Lung microvascular endothelial cell (primary cell): ENCODE data around the gene ATP8B1. TPM values are rescaled to one million over a fixed set of nuclear protein-coding genes. Genes with fewer than 3 reads are reported as not detected.
A peak's percentile ranks its signal among the peaks of the same experiment; 100 is the strongest.
"Not testable (repeated sequence)": the region's sequence is repeated elsewhere in the genome, so short reads cannot be mapped to it uniquely, and the experiment has no call there.

Experiments
- DNase-seq, 2 donors: peaks; one replicate each; pipeline versions ENCODE4 v3.0.0 to v3.0.0-alpha.2; 2010; ENCODE audit warnings: low read depth in 2 of 2
- total RNA-seq: library from RNA; depleted of rRNA; stranded (reverse); fragments of >200 nt; gene quantifications from 2 replicates; pipeline ENCODE4 v1.2.1, GENCODE V29; 2014

Gene ATP8B1
- total RNA-seq: 10.5 and 33.3 TPM in 2 replicates

GRCh38 chr18:57803103-57803969 is at the start of gene ATP8B1:
Gene ATP8B1, minus strand, starts transcription at chr18:57803315. Its CDS starts 71,508 bp downstream, at chr18:57731807.
- peak; percentile 78 to 82 for DNase-seq

DNA sequence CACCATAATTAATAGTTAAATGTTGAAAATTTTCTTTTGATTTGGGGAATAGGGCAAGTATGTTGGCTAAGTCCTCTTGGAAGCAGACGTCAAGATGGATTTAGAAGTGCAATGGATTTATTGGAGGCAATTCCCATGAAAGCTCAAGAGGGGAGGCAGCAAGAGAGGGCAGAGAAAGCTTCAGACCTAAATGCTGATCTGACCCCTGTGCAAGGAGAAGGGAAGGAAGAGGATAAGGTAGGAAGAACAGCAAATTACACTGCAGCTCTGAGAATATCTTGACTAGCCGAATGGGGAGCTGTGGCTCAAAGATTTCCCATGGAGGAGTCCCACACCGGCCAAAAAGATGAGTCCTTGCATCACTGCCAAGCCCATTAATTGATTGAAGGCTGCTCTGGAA is 46.9 kb upstream of the ATP8B1 start:
- DNase-seq: no peak

DNA sequence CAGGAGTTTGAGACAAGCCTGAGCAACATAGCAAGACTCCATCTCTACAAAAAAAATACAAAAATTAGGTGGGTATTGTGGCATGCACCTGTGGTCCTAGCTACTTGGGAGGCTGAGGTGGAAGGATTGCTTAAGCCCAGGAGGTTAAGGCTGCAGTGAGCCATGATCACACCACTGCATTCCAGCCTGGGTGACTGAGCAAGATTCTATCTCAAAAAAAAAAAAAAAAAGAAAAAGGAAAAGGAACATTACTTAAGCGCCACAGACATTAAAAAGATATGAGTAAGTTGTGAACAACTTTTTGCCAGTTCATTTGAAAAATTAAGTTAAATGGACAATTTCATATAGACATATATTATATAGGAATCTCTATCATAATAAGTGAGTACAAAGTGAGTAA is 45.3 kb upstream of the ATP8B1 start:
- DNase-seq: not testable (repeated sequence)

DNA sequence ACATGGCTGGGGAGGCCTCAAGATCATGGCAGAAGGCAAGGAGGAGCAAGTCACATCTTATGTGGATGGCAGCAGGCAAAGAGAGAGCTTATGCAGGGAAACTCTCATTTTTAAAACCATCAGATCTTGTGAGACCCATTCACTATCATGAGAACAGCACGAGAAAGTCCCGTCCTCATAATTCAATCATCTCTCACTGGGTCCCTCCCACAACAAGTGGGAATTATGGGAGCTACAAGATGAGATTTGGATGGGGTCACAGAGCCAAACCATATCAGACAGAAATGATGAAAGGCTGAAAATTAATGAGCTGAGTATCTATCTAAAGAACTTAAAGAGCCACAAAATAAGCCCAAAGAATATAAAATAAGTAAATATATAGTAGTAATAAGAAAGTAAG is 44.3 kb upstream of the ATP8B1 start:
- not testable (repeated sequence) for DNase-seq

GRCh38 chr18:57846258-57846657 is 43.1 kb upstream of the ATP8B1 start:
- peak in 1 of 2 donors; percentile 46 for DNase-seq

GRCh38 chr18:57845605-57846074 is 42.5 kb upstream of the ATP8B1 start:
- DNase-seq: peak in 1 of 2 donors; percentile 8

- no peak for DNase-seq
These were observed 41.2 kb upstream of the ATP8B1 start for GRCh38 chr18:57844319-57844718.

GRCh38 chr18:57843386-57843785 is 40.3 kb upstream of the ATP8B1 start:
- no peak for DNase-seq

DNA sequence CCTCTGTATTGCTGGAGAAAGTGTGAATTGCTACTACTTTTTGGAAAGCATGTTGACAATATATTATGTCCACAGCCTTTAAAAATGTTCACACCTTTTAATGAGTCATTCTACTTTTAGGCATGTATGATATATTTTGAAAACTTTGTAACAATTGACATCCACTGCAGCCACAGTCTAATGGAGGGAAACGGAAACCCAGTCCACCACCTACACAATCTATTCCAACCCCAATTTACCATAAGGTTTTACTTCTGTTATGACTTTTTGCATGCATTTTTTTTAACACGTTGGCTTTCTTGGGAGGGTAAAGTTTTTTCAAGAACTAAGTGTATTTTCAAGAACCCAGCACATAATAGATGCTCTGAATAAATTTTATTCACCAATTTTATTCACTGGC is 38.5 kb upstream of the ATP8B1 start:
- no peak for DNase-seq

GRCh38 chr18:57839942-57840381 is 36.8 kb upstream of the ATP8B1 start:
- DNase-seq: peak; percentile 44 to 72

DNA sequence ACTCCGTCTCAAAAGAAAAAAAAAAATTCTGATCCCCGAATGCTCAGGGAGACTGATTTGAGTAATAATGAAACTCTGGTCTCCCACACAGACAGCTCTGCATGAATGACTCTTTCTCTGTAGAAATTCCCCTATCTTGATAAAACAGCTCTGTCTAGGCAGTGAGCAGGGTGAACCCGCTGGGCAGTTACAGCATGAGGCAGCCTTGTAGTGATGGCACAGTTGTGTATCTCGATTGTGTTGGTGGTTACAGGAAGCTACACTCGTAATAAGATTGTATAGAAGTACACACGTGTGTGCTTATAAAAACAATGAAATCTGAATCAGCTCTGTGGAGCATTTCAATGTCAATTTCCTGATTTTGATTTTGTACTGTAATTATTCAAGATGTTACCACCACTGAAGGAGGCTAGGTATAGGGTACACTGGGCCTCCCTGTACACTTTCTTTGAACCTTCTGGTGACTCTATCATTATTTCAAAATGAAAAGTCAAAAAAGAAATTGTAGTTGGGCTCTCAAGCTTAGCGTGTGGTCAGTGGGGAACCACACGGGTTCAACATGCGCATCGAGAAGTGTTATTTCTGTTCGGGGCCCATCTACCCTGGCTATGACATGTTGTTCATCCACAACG is 34.9 kb upstream of the ATP8B1 start:
- DNase-seq: peak; percentile 76 to 84

DNA sequence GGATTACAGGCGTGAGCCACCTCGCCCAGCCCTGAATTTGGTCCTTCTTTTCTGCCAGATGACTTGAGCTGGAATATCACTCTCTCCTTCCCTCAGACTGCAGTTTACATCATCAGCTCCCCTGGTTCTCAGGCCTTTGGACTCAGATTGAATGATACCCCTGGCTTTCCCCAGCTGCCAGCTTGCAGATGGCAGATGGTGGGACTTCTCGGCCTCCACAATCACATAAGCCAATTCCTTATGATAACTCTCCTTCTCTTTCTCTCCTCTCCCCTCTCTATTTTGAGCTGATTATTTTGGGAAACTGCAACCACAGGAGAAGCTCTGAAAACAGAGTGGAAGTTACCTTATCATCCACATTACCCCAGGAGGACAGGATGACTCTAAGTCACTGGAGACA is 33.4 kb upstream of the ATP8B1 start:
- DNase-seq: no peak

- no peak for DNase-seq
These were observed 32.8 kb upstream of the ATP8B1 start for GRCh38 chr18:57835904-57836303.

DNA sequence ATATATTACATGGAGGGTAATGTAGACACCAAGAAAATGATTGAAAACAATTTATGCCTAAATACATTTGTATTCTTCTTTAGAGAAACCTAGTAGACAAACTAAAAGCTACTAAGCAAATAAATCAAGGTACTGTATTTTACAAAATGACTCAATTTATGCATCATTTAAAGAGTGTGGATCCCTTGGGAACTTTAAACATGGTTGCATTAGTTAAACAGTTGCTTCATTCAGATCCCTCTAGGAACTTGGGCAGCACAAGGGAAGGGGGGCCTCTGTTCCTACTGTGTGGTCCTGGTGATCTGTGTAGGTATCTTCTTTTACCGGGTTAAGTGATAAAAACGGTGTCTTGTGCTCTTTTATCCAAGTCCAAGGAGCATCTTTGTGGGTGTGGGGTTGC is 31.5 kb upstream of the ATP8B1 start:
- DNase-seq: no peak

DNA sequence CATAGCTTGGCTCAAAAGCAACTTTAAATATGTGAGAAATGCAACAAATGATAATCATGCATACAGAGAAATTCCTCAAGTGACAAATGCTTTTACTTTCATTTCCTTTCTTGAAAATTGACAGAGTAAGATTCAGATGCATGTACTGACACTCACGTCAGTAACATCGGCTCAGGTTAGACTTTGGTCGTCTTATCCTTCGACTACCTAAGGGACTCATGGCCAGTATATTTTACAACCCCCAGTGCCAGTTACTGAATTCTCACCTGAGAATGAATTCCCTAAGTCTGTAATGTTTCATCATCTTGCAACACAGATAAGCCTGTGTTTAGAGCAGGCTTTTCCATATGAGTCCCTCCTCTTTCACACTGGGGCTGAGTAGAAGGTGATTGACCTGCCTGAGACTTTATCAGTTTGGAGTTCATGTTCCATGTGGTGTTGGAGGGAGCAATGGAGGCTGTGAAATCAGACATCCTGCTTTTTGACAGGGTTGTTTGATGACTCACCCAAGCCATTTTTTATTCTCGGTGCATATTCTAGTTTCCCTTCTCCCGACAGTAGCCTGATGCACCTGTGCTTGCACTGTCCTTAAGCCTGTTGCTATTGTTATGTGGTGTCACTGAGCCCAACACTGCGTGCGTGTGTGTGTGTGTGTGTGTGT is 30.5 kb upstream of the ATP8B1 start:
- DNase-seq: peak; percentile 70 to 72

DNA sequence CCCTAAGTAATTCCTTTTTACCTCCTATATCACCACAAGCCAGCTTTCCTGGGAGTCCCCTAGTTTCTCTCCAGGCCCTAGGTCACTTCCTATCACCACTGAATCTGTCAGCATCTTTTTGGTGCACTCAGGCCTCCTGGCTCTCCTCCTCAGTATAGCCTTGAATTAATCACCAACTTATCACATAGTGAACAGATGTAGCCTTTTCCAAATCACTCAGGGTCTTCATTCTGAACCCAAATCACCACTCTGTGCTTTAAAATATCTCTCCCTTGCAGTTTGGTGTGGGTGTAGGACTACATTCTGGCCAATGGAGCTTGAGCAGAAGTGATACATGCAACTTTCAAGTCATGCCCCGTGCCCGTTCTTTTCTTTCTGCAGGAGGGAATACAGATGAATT is 29.6 kb upstream of the ATP8B1 start:
- DNase-seq: no peak

- no peak for DNase-seq
These were observed 28.7 kb upstream of the ATP8B1 start for GRCh38 chr18:57831597-57832377.

GRCh38 chr18:57827646-57828045 is 24.5 kb upstream of the ATP8B1 start:
- peak; percentile 17 to 58 for DNase-seq

DNA sequence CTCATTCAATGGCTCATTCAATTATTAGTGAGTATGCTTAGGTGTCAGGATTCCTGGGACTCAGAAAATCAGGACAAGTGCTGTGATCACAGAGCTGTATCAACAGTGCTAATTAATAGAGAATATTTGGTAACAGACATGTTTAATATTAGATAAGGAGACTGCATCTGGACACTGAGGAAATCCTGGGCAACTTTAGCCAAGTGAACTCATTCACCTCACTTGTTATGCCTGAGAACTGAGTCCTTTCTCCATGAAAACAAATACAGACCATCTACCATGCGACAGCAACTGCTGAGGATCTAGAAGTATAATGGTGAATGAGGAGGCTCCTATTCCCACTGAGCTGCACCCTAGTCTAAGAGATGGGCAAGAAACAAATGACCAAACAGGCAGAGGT is 23.1 kb upstream of the ATP8B1 start:
- peak; percentile 43 to 46 for DNase-seq

- DNase-seq: peak; percentile 21 to 45
These were observed 17.5 kb upstream of the ATP8B1 start for GRCh38 chr18:57820583-57820982.
